ENCODE measurements around the gene PSTK.

The PSTK gene

DNA sequence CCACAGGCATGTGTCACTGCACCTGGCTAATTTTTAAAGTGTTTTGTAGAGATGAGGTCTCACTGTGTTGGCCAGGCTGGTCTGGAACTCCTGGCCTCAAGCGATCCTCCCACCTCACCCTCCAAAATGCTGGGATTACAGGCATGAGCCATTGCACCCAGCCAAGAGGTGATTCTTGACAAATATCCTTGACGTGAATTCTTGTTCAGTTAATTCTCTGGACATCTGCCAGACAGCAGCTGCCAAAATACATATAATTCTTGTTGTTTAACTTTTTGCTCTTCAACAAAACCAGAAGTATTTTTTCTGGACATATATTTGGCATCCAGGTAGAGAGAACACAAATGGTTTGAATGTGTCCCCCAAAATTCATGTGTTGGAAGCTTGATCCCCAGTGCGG lies 31.8 kb downstream of the PSTK start:
- Histone ChIP-seq H3F3A (ENCODE audit: insufficient read depth, low read length) (no peaks in the 10 kb centered on the region), H3K9me3 (ENCODE audit: low read length) (no peaks in the 10 kb centered on the region), H3K27me3 (ENCODE audit: insufficient read depth, low read length) (no peaks in the 10 kb centered on the region), H3K4me3 (ENCODE audit: low read depth, low read length, poor library complexity, severe bottlenecking) (no peak overlapping the region), H3K9me2 (ENCODE audit: low read depth, low read length) (no peaks in the 10 kb centered on the region), H3K36me3 (ENCODE audit: insufficient read depth, low read length) (no peaks in the 10 kb centered on the region), H3K4me1 (ENCODE audit: insufficient read depth, low read length, severe bottlenecking) (peaks cover 19% of the 10 kb centered on the region), H3K4me2 (ENCODE audit: low read length) (no peak overlapping the region), H3K79me2 (ENCODE audit: insufficient read depth, low read length) (peaks cover 13% of the 10 kb centered on the region), H3K27ac (ENCODE audit: low read depth, low read length, poor library complexity, severe bottlenecking) (no peak overlapping the region), H4K20me1 (ENCODE audit: insufficient read depth, low read length) (no peaks in the 10 kb centered on the region), H2AFZ (ENCODE audit: low read length) (no peak overlapping the region), H3K9ac (ENCODE audit: low read length) (no peak overlapping the region)
- no peak for TF ChIP-seq EZH2 (IDR thresholded peaks at IDR 0.05; ENCODE audit: borderline replicate concordance, low read length)
- TF ChIP-seq, protein P1, sequence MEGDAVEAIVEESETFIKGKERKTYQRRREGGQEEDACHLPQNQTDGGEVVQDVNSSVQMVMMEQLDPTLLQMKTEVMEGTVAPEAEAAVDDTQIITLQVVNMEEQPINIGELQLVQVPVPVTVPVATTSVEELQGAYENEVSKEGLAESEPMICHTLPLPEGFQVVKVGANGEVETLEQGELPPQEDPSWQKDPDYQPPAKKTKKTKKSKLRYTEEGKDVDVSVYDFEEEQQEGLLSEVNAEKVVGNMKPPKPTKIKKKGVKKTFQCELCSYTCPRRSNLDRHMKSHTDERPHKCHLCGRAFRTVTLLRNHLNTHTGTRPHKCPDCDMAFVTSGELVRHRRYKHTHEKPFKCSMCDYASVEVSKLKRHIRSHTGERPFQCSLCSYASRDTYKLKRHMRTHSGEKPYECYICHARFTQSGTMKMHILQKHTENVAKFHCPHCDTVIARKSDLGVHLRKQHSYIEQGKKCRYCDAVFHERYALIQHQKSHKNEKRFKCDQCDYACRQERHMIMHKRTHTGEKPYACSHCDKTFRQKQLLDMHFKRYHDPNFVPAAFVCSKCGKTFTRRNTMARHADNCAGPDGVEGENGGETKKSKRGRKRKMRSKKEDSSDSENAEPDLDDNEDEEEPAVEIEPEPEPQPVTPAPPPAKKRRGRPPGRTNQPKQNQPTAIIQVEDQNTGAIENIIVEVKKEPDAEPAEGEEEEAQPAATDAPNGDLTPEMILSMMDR (IDR thresholded peaks at IDR 0.05; ENCODE audit: low read length): no peak

DNA sequence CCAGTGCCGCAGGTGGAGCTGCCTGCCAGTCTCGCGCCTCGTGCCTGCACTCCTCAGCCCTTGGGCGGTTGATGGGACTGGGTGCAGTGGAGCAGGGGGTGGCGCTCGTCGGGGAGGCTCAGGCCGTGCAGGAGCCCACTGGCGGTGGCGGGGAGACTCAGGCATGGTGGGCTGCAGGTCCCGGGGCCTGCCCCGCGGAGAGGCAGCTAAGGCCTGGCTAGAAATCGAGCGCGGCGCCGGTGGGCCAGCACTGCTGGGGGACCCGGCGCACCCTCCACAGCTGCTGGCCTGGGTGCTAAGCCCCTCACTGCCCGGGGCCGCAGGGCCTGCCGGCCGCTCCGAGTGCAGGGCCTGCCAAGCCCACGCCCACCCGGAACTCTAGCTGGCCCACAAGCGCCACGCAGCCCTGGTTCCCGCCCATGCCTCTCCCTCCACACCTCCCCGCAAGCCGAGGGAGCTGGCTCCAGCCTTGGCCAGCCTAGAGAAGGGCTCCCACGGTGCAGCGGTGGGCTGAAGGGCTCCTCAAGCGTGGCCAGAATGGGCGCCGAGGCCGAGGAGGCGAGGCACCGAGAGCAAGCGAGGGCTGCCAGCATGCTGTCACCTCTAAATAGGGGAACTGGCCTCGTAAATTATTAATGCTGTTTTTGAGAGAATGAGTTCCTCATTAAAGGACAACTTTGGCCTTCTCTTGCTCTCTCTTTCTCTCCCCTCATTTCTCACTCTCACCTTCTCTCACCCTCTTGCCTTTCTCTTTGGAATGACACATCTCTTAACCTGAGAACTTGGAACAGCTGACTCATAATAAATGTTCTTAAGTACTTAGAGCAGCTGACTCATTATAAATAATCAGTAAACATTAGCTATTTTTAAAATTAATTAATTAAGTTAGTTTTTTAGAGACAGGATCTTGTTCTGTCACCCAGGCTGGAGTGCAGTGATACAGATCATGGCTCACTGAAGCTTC lies 33.5 kb downstream of the PSTK start:
- H3K9me2 ChIP-seq (ENCODE audit: low read depth, low read length): no peaks in the 10 kb centered on the region
- no peak overlapping the region for H2AFZ ChIP-seq (ENCODE audit: low read length)
- no peaks in the 10 kb centered on the region; the same call in 1 of the 2 replicates for H3K36me3 ChIP-seq (ENCODE audit: insufficient read depth, low read length)
- no peaks in the 10 kb centered on the region for H3K79me2 ChIP-seq (ENCODE audit: insufficient read depth, low read length)
- no peak overlapping the region for H3K9ac ChIP-seq (ENCODE audit: low read length)
- H3K27me3 ChIP-seq (ENCODE audit: insufficient read depth, low read length): no peaks in the 10 kb centered on the region
- H3K27ac ChIP-seq (ENCODE audit: low read depth, low read length, poor library complexity, severe bottlenecking): no peak overlapping the region
- H3K9me3 ChIP-seq (ENCODE audit: low read length): peaks cover 3% of the 10 kb centered on the region; the same call in 1 of the 2 replicates
- no peak overlapping the region for H3K4me2 ChIP-seq (ENCODE audit: low read length)
- H3K4me3 ChIP-seq (ENCODE audit: low read depth, low read length, poor library complexity, severe bottlenecking): no peak overlapping the region
- peaks cover 12% of the 10 kb centered on the region for H3K4me1 ChIP-seq (ENCODE audit: insufficient read depth, low read length, severe bottlenecking)
- H4K20me1 ChIP-seq (ENCODE audit: insufficient read depth, low read length): no peaks in the 10 kb centered on the region
- H3F3A ChIP-seq (ENCODE audit: insufficient read depth, low read length): no peaks in the 10 kb centered on the region
- TF ChIP-seq, protein P1 (IDR thresholded peaks at IDR 0.05; ENCODE audit: low read length): no peak
- TF ChIP-seq EZH2 (IDR thresholded peaks at IDR 0.05; ENCODE audit: borderline replicate concordance, low read length): no peak

DNA sequence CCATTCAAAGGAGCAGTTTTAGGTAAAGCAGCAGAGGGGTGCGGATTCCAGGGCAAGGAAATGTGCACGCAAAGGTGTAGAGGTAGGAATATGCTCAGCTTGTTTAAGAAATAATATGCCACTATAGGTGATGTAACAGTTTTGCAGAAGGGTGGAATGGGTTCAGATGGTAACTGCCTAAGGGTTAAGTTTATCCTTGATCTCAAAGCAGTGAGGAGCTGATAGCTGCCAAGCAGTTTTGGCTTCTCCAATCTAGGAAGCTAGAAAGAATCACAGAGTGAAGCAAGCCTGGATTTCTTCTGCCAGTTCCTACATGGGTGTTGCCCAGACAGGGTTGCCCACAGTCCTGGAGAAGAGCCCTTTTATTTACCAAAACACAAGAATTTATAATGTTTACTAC lies 34.6 kb downstream of the PSTK start:
- H3K79me2 ChIP-seq (ENCODE audit: insufficient read depth, low read length): no peaks in the 10 kb centered on the region
- H3F3A ChIP-seq (ENCODE audit: insufficient read depth, low read length): no peaks in the 10 kb centered on the region
- H3K27ac ChIP-seq (ENCODE audit: low read depth, low read length, poor library complexity, severe bottlenecking): no peak overlapping the region
- peaks cover 3% of the 10 kb centered on the region; the same call in 1 of the 2 replicates for H3K9me3 ChIP-seq (ENCODE audit: low read length)
- H3K27me3 ChIP-seq (ENCODE audit: insufficient read depth, low read length): no peaks in the 10 kb centered on the region
- H3K9ac ChIP-seq (ENCODE audit: low read length): no peak overlapping the region
- H3K4me1 ChIP-seq (ENCODE audit: insufficient read depth, low read length, severe bottlenecking): peaks cover 4% of the 10 kb centered on the region
- TF ChIP-seq, protein P1 (IDR thresholded peaks at IDR 0.05; ENCODE audit: low read length): no peak
- TF ChIP-seq EZH2 (IDR thresholded peaks at IDR 0.05; ENCODE audit: borderline replicate concordance, low read length): no peak
- no peaks in the 10 kb centered on the region for H4K20me1 ChIP-seq (ENCODE audit: insufficient read depth, low read length)
- no peak overlapping the region for H3K4me2 ChIP-seq (ENCODE audit: low read length)
- no peaks in the 10 kb centered on the region for H3K9me2 ChIP-seq (ENCODE audit: low read depth, low read length)
- no peak overlapping the region for H3K4me3 ChIP-seq (ENCODE audit: low read depth, low read length, poor library complexity, severe bottlenecking)
- H3K36me3 ChIP-seq (ENCODE audit: insufficient read depth, low read length): no peaks in the 10 kb centered on the region; the same call in 1 of the 2 replicates
- H2AFZ ChIP-seq (ENCODE audit: low read length): no peak overlapping the region

All from OCI-LY1 (cell line).